Uterus (tissue), 4 donors: ENCODE results near the gene SEMA3B. TPM values are rescaled to one million over a fixed set of nuclear protein-coding genes. Genes with fewer than 3 reads are reported as not detected.

Experiments used
- DNase-seq, 2 donors: peaks; one replicate each; pipeline ENCODE4 v3.0.0-alpha.2; 2019 to 2020
- H3K27ac ChIP-seq, 2 donors: fragments of 200-600 bp; sonication (generic); 1 replicate in 1 of 2; 2 replicates in 1 of 2; pipeline ENCODE4 v1.5.1; 2016 to 2018
- H3K27me3 ChIP-seq, 2 donors: fragments of 200-600 bp; sonication (generic); one replicate each; pipeline ENCODE4 v1.5.1; 2018 to 2019; ENCODE audit warnings: control low read depth in 1 of 2
- H3K36me3 ChIP-seq, 2 donors: fragments of 200-600 bp; sonication (generic); one replicate each; pipeline ENCODE4 v1.5.1; 2019; ENCODE audit warnings: control low read depth in 1 of 2
- H3K4me1 ChIP-seq, 2 donors: fragments of 200-600 bp; sonication (generic); one replicate each; pipeline ENCODE4 v1.5.1; 2018 to 2019; ENCODE audit warnings: control low read depth in 1 of 2
- H3K4me3 ChIP-seq, 2 donors: fragments of 200-600 bp; sonication (generic); 1 replicate in 1 of 2; 2 replicates in 1 of 2; pipeline ENCODE4 v1.5.1; 2018 to 2019; ENCODE audit warnings: mild to moderate bottlenecking in 1 of 2
- H3K9me3 ChIP-seq, 2 donors: fragments of 200-600 bp; sonication (generic); one replicate each; pipeline ENCODE4 v1.5.1; 2019; ENCODE audit warnings: control low read depth in 1 of 2
- CTCF ChIP-seq, 4 experiments: fragments of 200-600 bp in 2 of 4; fragments of 450-650 bp in 2 of 4; sonication (generic) in 2 of 4; IDR thresholded peaks; one replicate each; pipeline ENCODE4 v1.5.1; 2016 to 2019; ENCODE audit warnings: antibody characterized with exemption in 4 of 4, mild to moderate bottlenecking in 2 of 4, moderate library complexity in 1 of 4
- POLR2A ChIP-seq, 2 donors: fragments of 450-650 bp; IDR thresholded peaks; one replicate each; pipeline ENCODE4 v1.6.1; 2016; ENCODE audit warnings: antibody characterized with exemption in 2 of 2, mild to moderate bottlenecking in 1 of 2, moderate library complexity in 1 of 2
- intact Hi-C: fragments of 100-400 bp; cut with DNase I; formaldehyde crosslinking; loops from one replicate; pipeline ENCODE4 v1.15.1; 2023; ENCODE audit warnings: low total_unique reads
- total RNA-seq, 4 donors: library from RNA; depleted of rRNA in 3 of 4; stranded (reverse); fragments of >200 nt in 3 of 4; gene quantifications; one replicate each; pipeline versions ENCODE4 v1.1.0 to v1.2.4, GENCODE V29; 2014 to 2023
- donor health status: DM: yes; HTN: yes; CAD: no.

SEMA3B gene
- total RNA-seq, 4 donors from 2014 or later: 24.1 to 113 (median 77.2) TPM

GRCh38 chr3:50286322-50287227, 17.6 kb downstream of the SEMA3B start:
- Histone ChIP-seq H3K9me3 (no peaks in the 10 kb centered on the region), H3K27me3 (no peaks in the 10 kb centered on the region), H3K4me1 (peaks cover 0 to 7% of the 10 kb centered on the region in 2 donors), H3K27ac (no peak overlapping the region), H3K4me3 (no peak overlapping the region), H3K36me3 (no peaks in the 10 kb centered on the region)
- no peak for DNase-seq
- intact Hi-C loops: no loop called here
- TF ChIP-seq CTCF (IDR thresholded peaks at IDR 0.05) (no peak), POLR2A (IDR thresholded peaks at IDR 0.05) (no peak)

- Histone ChIP-seq H3K4me1 (peaks cover 0 to 9% of the 10 kb centered on the region in 2 donors), H3K36me3 (no peaks in the 10 kb centered on the region), H3K9me3 (no peaks in the 10 kb centered on the region), H3K27me3 (no peaks in the 10 kb centered on the region), H3K4me3 (no peak overlapping the region), H3K27ac (no peak overlapping the region)
- TF ChIP-seq CTCF (IDR thresholded peaks at IDR 0.05) (no peak), POLR2A (IDR thresholded peaks at IDR 0.05) (no peak)
- no peak for DNase-seq
- intact Hi-C loops: no loop called here
Observed at GRCh38 chr3:50287262-50287661, 18.3 kb downstream of the SEMA3B start.

GRCh38 chr3:50288387-50289007, 19.6 kb downstream of the SEMA3B start:
- no peak for DNase-seq
- Histone ChIP-seq H3K27me3 (no peaks in the 10 kb centered on the region), H3K9me3 (no peaks in the 10 kb centered on the region), H3K4me3 (no peak overlapping the region), H3K4me1 (peaks cover 0 to 9% of the 10 kb centered on the region in 2 donors), H3K27ac (no peak overlapping the region), H3K36me3 (no peaks in the 10 kb centered on the region)
- intact Hi-C loops: no loop called here
- TF ChIP-seq CTCF (IDR thresholded peaks at IDR 0.05) (no peak), POLR2A (IDR thresholded peaks at IDR 0.05) (no peak)

- Histone ChIP-seq H3K4me3 (no peak overlapping the region), H3K27ac (no peak overlapping the region), H3K36me3 (no peaks in the 10 kb centered on the region), H3K27me3 (no peaks in the 10 kb centered on the region), H3K9me3 (no peaks in the 10 kb centered on the region), H3K4me1 (peaks cover 0 to 9% of the 10 kb centered on the region in 2 donors)
- intact Hi-C loops: no loop called here
- DNase-seq: no peak
- no peak for TF ChIP-seq CTCF (IDR thresholded peaks at IDR 0.05)
- TF ChIP-seq POLR2A (IDR thresholded peaks at IDR 0.05): no peak
Observed at GRCh38 chr3:50289130-50289529, 20.2 kb downstream of the SEMA3B start.

GRCh38 chr3:50290161-50290641, 21.3 kb downstream of the SEMA3B start:
- Histone ChIP-seq H3K27me3 (no peaks in the 10 kb centered on the region), H3K9me3 (no peaks in the 10 kb centered on the region), H3K4me3 (no peak overlapping the region), H3K36me3 (no peaks in the 10 kb centered on the region), H3K4me1 (peaks cover 0 to 9% of the 10 kb centered on the region in 2 donors), H3K27ac (no peak overlapping the region)
- peak in 1 of 2 donors; percentile 48 for DNase-seq
- intact Hi-C loops: no loop called here
- no peak for TF ChIP-seq CTCF (IDR thresholded peaks at IDR 0.05)
- TF ChIP-seq POLR2A (IDR thresholded peaks at IDR 0.05): no peak
